Measurements from ENCODE around the gene BICC1. TPM values are rescaled to one million over a fixed set of nuclear protein-coding genes. Genes with fewer than 3 reads are reported as not detected.

BICC1 gene
- total and polyA plus RNA-seq, 2 of the 4 experiments (the other 2 are of a cell fraction) = 5.7 to 42.5 TPM

DNA sequence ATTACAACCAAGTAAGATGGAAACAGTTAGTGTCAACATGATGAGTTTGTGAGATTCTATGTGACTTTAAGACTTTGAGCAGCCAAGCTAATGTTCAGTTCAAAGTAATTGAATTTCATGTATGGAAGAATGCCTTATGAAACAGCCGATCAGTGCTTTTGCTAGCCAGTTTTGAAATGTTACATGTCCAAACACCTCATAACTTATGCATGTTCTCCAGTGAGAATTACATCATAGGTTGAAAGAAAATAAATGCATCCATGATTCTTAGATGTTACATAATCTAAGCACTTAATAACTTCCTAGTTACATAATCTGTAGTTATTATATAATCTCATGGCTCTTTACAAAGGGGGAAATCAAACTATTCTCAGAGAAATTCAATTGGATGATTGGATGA lies 211.3 kb downstream of the BICC1 start:
- no peak overlapping the region for H2BK120ac ChIP-seq (ENCODE audit: low read depth, low read length)
- no peaks in the 10 kb centered on the region for H3K27me3 ChIP-seq (ENCODE audit: control insufficient read depth, insufficient read depth, low read length)
- no peak overlapping the region for H4K5ac ChIP-seq (ENCODE audit: low read depth, low read length)
- POLR2A ChIA-PET (ENCODE audit: unreplicated experiment) = no interaction called here
- no peak overlapping the region for H3K4ac ChIP-seq (ENCODE audit: low read depth, low read length)
- no peaks in the 10 kb centered on the region for H3K9me1 ChIP-seq (ENCODE audit: insufficient read depth, low read length)
- peak; percentile 40 for ATAC-seq (ENCODE audit: low read depth)
- H2AK9ac ChIP-seq (replicated peaks; ENCODE audit: low read depth, low read length, poor library complexity) = no peak overlapping the region
- WGBS, 2 experiments (ENCODE audit: extremely low coverage in 2 of 2, insufficient read length in 1 of 2) = no CpG with 5 or more reads among the region's 1 CpG
- TF ChIP-seq MAFK (IDR thresholded peaks at IDR 0.05; ENCODE audit: low read depth, low read length) = no peak
- no peak for TF ChIP-seq MXI1 (IDR thresholded peaks at IDR 0.05; ENCODE audit: borderline replicate concordance, low read depth, low read length)
- no peak for TF ChIP-seq BHLHE40 (IDR thresholded peaks at IDR 0.05; ENCODE audit: low read depth, low read length)
- TF ChIP-seq CEBPB (IDR thresholded peaks at IDR 0.05; ENCODE audit: low read depth, low read length) = peak; percentile 26; the same call in 1 of the 2 replicates
- TF ChIP-seq, protein P1, sequence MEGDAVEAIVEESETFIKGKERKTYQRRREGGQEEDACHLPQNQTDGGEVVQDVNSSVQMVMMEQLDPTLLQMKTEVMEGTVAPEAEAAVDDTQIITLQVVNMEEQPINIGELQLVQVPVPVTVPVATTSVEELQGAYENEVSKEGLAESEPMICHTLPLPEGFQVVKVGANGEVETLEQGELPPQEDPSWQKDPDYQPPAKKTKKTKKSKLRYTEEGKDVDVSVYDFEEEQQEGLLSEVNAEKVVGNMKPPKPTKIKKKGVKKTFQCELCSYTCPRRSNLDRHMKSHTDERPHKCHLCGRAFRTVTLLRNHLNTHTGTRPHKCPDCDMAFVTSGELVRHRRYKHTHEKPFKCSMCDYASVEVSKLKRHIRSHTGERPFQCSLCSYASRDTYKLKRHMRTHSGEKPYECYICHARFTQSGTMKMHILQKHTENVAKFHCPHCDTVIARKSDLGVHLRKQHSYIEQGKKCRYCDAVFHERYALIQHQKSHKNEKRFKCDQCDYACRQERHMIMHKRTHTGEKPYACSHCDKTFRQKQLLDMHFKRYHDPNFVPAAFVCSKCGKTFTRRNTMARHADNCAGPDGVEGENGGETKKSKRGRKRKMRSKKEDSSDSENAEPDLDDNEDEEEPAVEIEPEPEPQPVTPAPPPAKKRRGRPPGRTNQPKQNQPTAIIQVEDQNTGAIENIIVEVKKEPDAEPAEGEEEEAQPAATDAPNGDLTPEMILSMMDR (conservative IDR thresholded peaks at IDR 0.05; ENCODE audit: low read depth, low read length) = no peak
- TF ChIP-seq RAD21 (IDR thresholded peaks at IDR 0.05; ENCODE audit: low read length) = no peak
- TF ChIP-seq MAZ (IDR thresholded peaks at IDR 0.05; ENCODE audit: borderline replicate concordance, low read depth, low read length) = no peak
- H2BK15ac ChIP-seq (ENCODE audit: low read depth, low read length) = no peak overlapping the region
- intact Hi-C loops (cut with micrococcal nuclease) = no loop called here
- H3K14ac ChIP-seq (replicated peaks; ENCODE audit: low read depth, low read length) = no peak overlapping the region
- H3K4me1 ChIP-seq (ENCODE audit: control insufficient read depth, insufficient read depth, low read length) = peaks cover 2% of the 10 kb centered on the region; the same call in 1 of the 2 replicates
- H2BK5ac ChIP-seq (ENCODE audit: low read depth, low read length, poor library complexity, severe bottlenecking) = no peak overlapping the region
- peaks cover 15 to 26% of the 10 kb centered on the region in 2 experiments for H3K79me1 ChIP-seq (ENCODE audit: low read depth in 1 of 2, low read length in 2 of 2)
- H3K56ac ChIP-seq (ENCODE audit: extremely low read depth, insufficient read depth, low read length) = no peak overlapping the region
- H3K4me2 ChIP-seq (ENCODE audit: low read depth, low read length) = no peak overlapping the region
- no peak overlapping the region for H4K91ac ChIP-seq (ENCODE audit: insufficient read depth, low read depth, low read length)
- H2AK5ac ChIP-seq (ENCODE audit: low read depth, low read length) = no peak overlapping the region
- CTCF ChIA-PET = no interaction called here
- no peak overlapping the region for H2AFZ ChIP-seq (replicated peaks; ENCODE audit: low read length, poor library complexity)
- H4K20me1 ChIP-seq (ENCODE audit: insufficient read depth, low read length) = no peaks in the 10 kb centered on the region; the same call in none of the 2 replicates
- dilution Hi-C loops (cut with HindIII; ENCODE audit: low sequenced_read_pairs, unreplicated experiment) = no loop called here
- H3K4me3 ChIP-seq (ENCODE audit: insufficient read depth, low read depth, low read length) = no peak overlapping the region
- H3K18ac ChIP-seq (ENCODE audit: low read depth, low read length) = no peak overlapping the region
- no peaks in the 10 kb centered on the region for H3K9me3 ChIP-seq (ENCODE audit: control insufficient read depth, insufficient read depth, low read length)
- no peak overlapping the region for H2BK20ac ChIP-seq (ENCODE audit: low read depth, low read length)
- H3K23ac ChIP-seq (ENCODE audit: low read depth, low read length) = no peak overlapping the region
- peaks cover 2% of the 10 kb centered on the region for H3K36me3 ChIP-seq (ENCODE audit: control insufficient read depth, insufficient read depth, low read length)
- BruUV-seq (replicated peaks) = no TSS peak
- peak; percentile 49 for DNase-seq
- H3K27ac ChIP-seq (ENCODE audit: insufficient read depth, low read length) = no peak overlapping the region
- H3K9ac ChIP-seq (ENCODE audit: low read depth, low read length) = no peak overlapping the region
- H4K8ac ChIP-seq (ENCODE audit: low read depth in 2 of 2, low read length in 2 of 2) = no peak overlapping the region
- in situ Hi-C loops (cut with MboI; ENCODE audit: low sequenced_read_pairs) = no loop called here

Data from IMR-90 (cell line).